GM12891 (cell line): ENCODE results near the gene FXYD6.

Source experiments
- DNase-seq: peaks from one replicate; pipeline ENCODE4 v3.0.0; 2011; ENCODE audit warnings: low spot score; ENCODE audit not compliant: insufficient read length
- FAIRE-seq: peaks from 2 replicates; lab custom pipeline; 2011; peaks lifted over from hg19 to GRCh38; lab: Jason Lieb, UNC
- PAX5 ChIP-seq: IDR thresholded peaks from 2 replicates; pipeline ENCODE4 v1.6.1; 2011; ENCODE audit warnings: low read length, moderate library complexity, mild to moderate bottlenecking; ENCODE audit not compliant: insufficient read depth, severe bottlenecking
- POLR2A ChIP-seq: IDR thresholded peaks from 2 replicates; pipeline ENCODE4 v1.6.1; 2011; ENCODE audit warnings: low read depth, low read length, control low read depth
- POLR2AphosphoS5 ChIP-seq: IDR thresholded peaks from 2 replicates; pipeline ENCODE4 v1.6.1; 2011; ENCODE audit warnings: low read depth, low read length, control low read depth
- POU2F2 ChIP-seq: IDR thresholded peaks from 2 replicates; pipeline ENCODE4 v1.6.1; 2011; ENCODE audit warnings: low read depth, mild to moderate bottlenecking, control low read depth, low read length, moderate library complexity
- SPI1 ChIP-seq: IDR thresholded peaks from 2 replicates; pipeline ENCODE4 v1.6.1; 2011; ENCODE audit warnings: low read depth, low read length, control low read depth
- TAF1 ChIP-seq: IDR thresholded peaks from 2 replicates; pipeline ENCODE4 v1.6.1; 2011; ENCODE audit warnings: low read depth, low read length, control low read depth

FXYD6 gene

GRCh38 chr11:117862019-117862725 lies 14.3 kb downstream of the FXYD6 start:
- DNase-seq: no peak
- TF ChIP-seq TAF1 (no peak), PAX5 (no peak), POLR2A (no peak), POU2F2 (no peak), POLR2AphosphoS5 (no peak), SPI1 (no peak)
- no peak for FAIRE-seq

DNA sequence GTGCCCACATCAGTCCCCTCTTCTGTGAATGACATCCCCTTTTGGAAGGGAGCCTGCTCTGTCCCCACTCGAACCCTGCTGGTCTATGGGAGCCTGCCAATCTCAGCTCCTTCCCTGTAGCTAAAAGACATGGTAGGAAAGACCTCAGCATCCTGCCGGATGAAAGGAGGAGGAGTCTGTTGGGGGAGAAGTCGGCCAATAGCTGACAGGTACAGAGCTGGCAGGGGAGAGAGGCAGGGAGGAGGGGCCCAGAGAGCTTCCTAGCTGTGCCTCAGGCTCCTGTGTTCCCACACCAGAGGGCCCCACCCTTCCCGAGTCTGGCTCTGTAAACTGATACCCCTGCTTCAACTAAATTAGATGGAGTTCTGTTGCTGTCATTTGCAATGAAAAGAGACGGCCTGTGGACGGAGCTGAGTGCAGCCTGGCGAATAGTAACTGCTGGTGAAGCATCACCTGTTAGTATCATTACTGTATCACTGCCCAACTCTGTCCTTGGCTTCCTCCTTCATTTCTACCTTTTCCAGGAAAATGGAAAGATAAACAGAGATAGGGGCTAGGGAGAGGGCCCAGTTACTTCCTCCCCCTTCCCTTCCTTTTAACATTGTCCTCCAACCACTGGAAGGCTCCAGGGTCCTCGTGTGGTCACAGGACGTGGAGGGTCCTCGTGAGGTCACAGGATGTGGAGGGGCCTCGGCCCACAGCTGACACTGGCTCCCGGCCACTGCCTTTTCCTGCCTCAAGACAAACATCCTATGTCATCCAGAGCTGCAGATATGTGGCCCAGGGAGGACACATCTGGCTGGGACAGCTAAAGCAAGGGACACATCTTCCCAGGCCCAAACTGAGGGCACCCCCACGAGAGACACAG lies 15.1 kb downstream of the FXYD6 start:
- DNase-seq: no peak
- FAIRE-seq: no peak
- TF ChIP-seq POLR2A (no peak), SPI1 (no peak), POLR2AphosphoS5 (no peak), PAX5 (no peak), POU2F2 (no peak), TAF1 (no peak)

- TF ChIP-seq TAF1 (no peak), POLR2A (no peak), POLR2AphosphoS5 (no peak), POU2F2 (no peak), PAX5 (no peak), SPI1 (no peak)
- DNase-seq (no peak), FAIRE-seq (no peak)
Observed at GRCh38 chr11:117860139-117860538, 16.3 kb downstream of the FXYD6 start.

GRCh38 chr11:117859488-117860112 lies 16.9 kb downstream of the FXYD6 start:
- no peak for FAIRE-seq

GRCh38 chr11:117859061-117859460 lies 17.4 kb downstream of the FXYD6 start:
- no peak for FAIRE-seq
- no peak for DNase-seq
- TF ChIP-seq PAX5 (no peak), POU2F2 (no peak), POLR2AphosphoS5 (no peak), TAF1 (no peak), SPI1 (no peak), POLR2A (no peak)

More at GRCh38 chr11:117859488-117860112, 16.9 kb downstream of the FXYD6 start:
- no peak for DNase-seq
- no peak for TF ChIP-seq POLR2A

- DNase-seq: no peak
- FAIRE-seq: no peak
- TF ChIP-seq SPI1: no peak
- TF ChIP-seq POLR2A: no peak
- no peak for TF ChIP-seq TAF1
- TF ChIP-seq POLR2AphosphoS5: no peak
- no peak for TF ChIP-seq POU2F2
- no peak for TF ChIP-seq PAX5
Observed at GRCh38 chr11:117857734-117858414, 18.6 kb downstream of the FXYD6 start.

DNA sequence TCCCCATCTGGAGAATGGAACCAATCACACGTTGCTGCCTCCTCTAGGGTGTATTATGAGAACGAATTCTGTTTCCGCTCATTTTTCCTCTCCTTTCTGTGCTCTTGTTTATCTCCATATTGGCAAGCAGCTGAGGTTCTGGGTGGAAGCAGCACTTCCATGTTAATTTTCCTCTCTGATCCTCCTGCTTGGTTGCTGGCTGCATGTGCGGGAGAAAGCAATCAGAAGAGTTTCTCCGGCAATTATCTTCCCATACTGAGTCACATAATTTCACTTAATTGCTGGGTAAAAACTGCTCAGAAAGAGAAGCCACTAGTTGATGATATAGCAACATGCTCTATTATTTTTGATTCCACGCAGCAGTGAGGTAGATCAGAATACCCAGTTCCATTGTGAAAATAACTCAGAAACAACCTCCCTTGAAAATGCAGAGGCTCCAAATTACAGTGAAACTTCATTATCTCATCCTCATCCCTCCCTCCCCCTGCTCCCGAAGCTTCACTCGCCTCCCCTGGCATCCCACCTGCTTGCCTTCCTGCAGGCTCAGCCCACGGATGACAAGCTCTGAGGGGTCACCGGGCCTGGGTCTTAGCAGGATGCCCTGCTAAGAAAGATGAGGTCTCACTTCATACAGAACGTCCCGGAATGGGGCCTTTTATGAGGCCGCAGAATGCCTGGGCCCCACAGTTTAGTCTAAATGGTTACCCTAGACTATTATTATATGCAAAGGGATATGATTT lies 20.4 kb downstream of the FXYD6 start:
- DNase-seq: no peak
- TF ChIP-seq POU2F2 (no peak), TAF1 (no peak), POLR2A (no peak), POLR2AphosphoS5 (no peak), SPI1 (no peak), PAX5 (no peak)
- FAIRE-seq: no peak

GRCh38 chr11:117855186-117855845 lies 21.1 kb downstream of the FXYD6 start:
- FAIRE-seq (no peak), DNase-seq (no peak)
- TF ChIP-seq POLR2A (no peak), PAX5 (no peak), TAF1 (no peak), SPI1 (no peak), POU2F2 (no peak), POLR2AphosphoS5 (no peak)
